Keratinocyte (primary cell): ENCODE measurements around the gene SLC6A19. TPM values are rescaled to one million over a fixed set of nuclear protein-coding genes. Genes with fewer than 3 reads are reported as not detected.

Experiments used
- DNase-seq: peaks from one replicate; pipeline ENCODE4 v3.0.0-alpha.2; 2011; ENCODE audit warnings: low read depth, missing footprints, low spot score
- FAIRE-seq: peaks from 2 replicates; lab custom pipeline; 2011; peaks lifted over from hg19 to GRCh38; lab: Jason Lieb, UNC
- H2AFZ ChIP-seq: 2 replicates; pipeline ENCODE4 v1.6.0; 2012; ENCODE audit warnings: low read length, control low read depth, inconsistent platforms; ENCODE audit not compliant: control insufficient read depth
- H3K27ac ChIP-seq: 2 replicates; pipeline ENCODE4 v1.5.1; 2011; ENCODE audit warnings: low read length; ENCODE audit not compliant: control insufficient read depth, insufficient read depth
- H3K27me3 ChIP-seq: 3 replicates; pipeline ENCODE4 v1.6.0; 2011; ENCODE audit warnings: low read length; ENCODE audit not compliant: control insufficient read depth, insufficient read depth; ENCODE audit errors: extremely low read depth
- H3K36me3 ChIP-seq, 2 experiments: 2 replicates in 1 of 2; 3 replicates in 1 of 2; pipeline ENCODE4 v1.5.1; 2011; ENCODE audit warnings: low read length in 2 of 2, mild to moderate bottlenecking in 1 of 2; ENCODE audit not compliant: control insufficient read depth in 2 of 2, insufficient read depth in 2 of 2; ENCODE audit errors: extremely low read depth in 1 of 2
- H3K4me1 ChIP-seq: 3 replicates; pipeline ENCODE4 v1.5.1; 2011; ENCODE audit warnings: low read length; ENCODE audit not compliant: control insufficient read depth, insufficient read depth; ENCODE audit errors: extremely low read depth
- H3K4me2 ChIP-seq: 3 replicates; pipeline ENCODE4 v1.6.0; 2011; ENCODE audit warnings: low read depth, low read length; ENCODE audit not compliant: control insufficient read depth, insufficient read depth; ENCODE audit errors: extremely low read depth
- H3K4me3 ChIP-seq, 3 experiments: fragments of 200-600 bp in 1 of 3; sonication (generic) in 1 of 3; 2 replicates in 2 of 3; 3 replicates in 1 of 3; pipeline ENCODE4 v1.5.1; 2011 to 2016; ENCODE audit warnings: low read length in 3 of 3, mild to moderate bottlenecking in 3 of 3, control low read depth in 2 of 3, inconsistent platforms in 1 of 3, low read depth in 1 of 3, mixed read lengths in 1 of 3, mixed run types in 1 of 3, moderate library complexity in 1 of 3; ENCODE audit not compliant: control insufficient read depth in 2 of 3, insufficient read depth in 2 of 3; ENCODE audit errors: extremely low read depth in 1 of 3
- H3K79me2 ChIP-seq: 2 replicates; pipeline ENCODE4 v1.6.0; 2012; ENCODE audit warnings: low read length; ENCODE audit not compliant: control insufficient read depth, insufficient read depth
- H3K9ac ChIP-seq: 3 replicates; pipeline ENCODE4 v1.6.0; 2011; ENCODE audit warnings: low read length; ENCODE audit not compliant: control insufficient read depth, insufficient read depth; ENCODE audit errors: extremely low read depth
- H3K9me1 ChIP-seq: 3 replicates; pipeline ENCODE4 v1.6.0; 2011; ENCODE audit warnings: low read length; ENCODE audit not compliant: control insufficient read depth, insufficient read depth; ENCODE audit errors: extremely low read depth
- H3K9me3 ChIP-seq: 2 replicates; pipeline ENCODE4 v1.5.1; 2012; ENCODE audit warnings: low read depth, low read length; ENCODE audit not compliant: control insufficient read depth
- H4K20me1 ChIP-seq: 3 replicates; pipeline ENCODE4 v1.6.0; 2011; ENCODE audit warnings: low read length; ENCODE audit not compliant: control insufficient read depth, insufficient read depth; ENCODE audit errors: extremely low read depth
- EZH2 ChIP-seq: IDR thresholded peaks from one replicate; pipeline ENCODE4 v1.6.1; 2012; ENCODE audit warnings: inconsistent platforms, mild to moderate bottlenecking, low read length, moderate library complexity
- dilution Hi-C: fragments of 300-500 bp; cut with MboI; formaldehyde crosslinking; loops from one replicate; pipeline ENCODE4 v1.7.0; 2020; ENCODE audit warnings: low sequenced_read_pairs; ENCODE audit not compliant: extremely low pct_ligation_motif_present
- polyA plus RNA-seq, 5 experiments: library from polyadenylated mRNA; depleted of rRNA in 3 of 5; stranded (reverse) in 3 of 5; stranded (forward) in 1 of 5; unstranded in 1 of 5; fragments of >200 nt; gene quantifications; 1 replicate in 1 of 5; 2 replicates in 3 of 5; 3 replicates in 1 of 5; pipeline versions ENCODE4 v1.2.1 to v1.2.3, GENCODE V29; 2011 to 2012; ENCODE audit warnings: missing spikeins in 2 of 5, low read depth in 1 of 5, low replicate concordance in 1 of 5
- TF ChIP-seq, protein P1 (sequence below), 3 experiments: IDR thresholded peaks in 1 of 3; conservative IDR thresholded peaks in 1 of 3; optimal IDR thresholded peaks in 1 of 3; 2 replicates in 2 of 3; 3 replicates in 1 of 3; pipeline versions ENCODE3 to v1.5.1; 2011; ENCODE audit warnings: low read length in 3 of 3, mild to moderate bottlenecking in 3 of 3, moderate library complexity in 2 of 3, control low read depth in 1 of 3, inconsistent platforms in 1 of 3; ENCODE audit not compliant: insufficient read depth in 2 of 3; ENCODE audit errors: extremely low read depth in 1 of 3

Gene SLC6A19
- polyA plus RNA-seq, 1 donor (not counting 4 experiments of a cell fraction or from before 2014, with no cell fraction given), result not detected

DNA sequence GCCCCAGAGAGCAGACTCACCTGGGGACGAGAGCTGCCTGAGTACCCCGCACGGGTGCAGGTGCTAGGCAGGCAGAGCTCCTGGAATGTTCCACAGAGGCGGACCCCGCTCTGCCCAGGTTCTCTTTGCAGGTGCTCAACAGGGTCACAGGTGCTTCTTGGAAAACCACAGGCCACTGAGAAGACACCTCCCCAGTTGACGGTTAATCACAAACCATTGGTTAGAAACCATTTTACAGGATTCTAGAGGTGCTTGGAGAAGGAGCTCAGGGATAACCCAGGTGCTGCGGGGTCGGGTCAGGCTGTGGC is 17.3 kb upstream of the SLC6A19 start:
- Histone ChIP-seq H2AFZ (no peak overlapping the region), H3K9me1 (no peaks in the 10 kb centered on the region), H3K4me2 (no peak overlapping the region), H3K27ac (no peak overlapping the region), H3K27me3 (no peaks in the 10 kb centered on the region), H3K79me2 (no peaks in the 10 kb centered on the region), H4K20me1 (no peaks in the 10 kb centered on the region), H3K4me3 (no peak overlapping the region), H3K9me3 (no peaks in the 10 kb centered on the region), H3K9ac (no peak overlapping the region), H3K4me1 (no peaks in the 10 kb centered on the region), H3K36me3 (no peaks in the 10 kb centered on the region)
- no peak for DNase-seq
- dilution Hi-C loops, result no loop called here
- FAIRE-seq, result no peak
- TF ChIP-seq EZH2, result no peak
- TF ChIP-seq, protein P1, sequence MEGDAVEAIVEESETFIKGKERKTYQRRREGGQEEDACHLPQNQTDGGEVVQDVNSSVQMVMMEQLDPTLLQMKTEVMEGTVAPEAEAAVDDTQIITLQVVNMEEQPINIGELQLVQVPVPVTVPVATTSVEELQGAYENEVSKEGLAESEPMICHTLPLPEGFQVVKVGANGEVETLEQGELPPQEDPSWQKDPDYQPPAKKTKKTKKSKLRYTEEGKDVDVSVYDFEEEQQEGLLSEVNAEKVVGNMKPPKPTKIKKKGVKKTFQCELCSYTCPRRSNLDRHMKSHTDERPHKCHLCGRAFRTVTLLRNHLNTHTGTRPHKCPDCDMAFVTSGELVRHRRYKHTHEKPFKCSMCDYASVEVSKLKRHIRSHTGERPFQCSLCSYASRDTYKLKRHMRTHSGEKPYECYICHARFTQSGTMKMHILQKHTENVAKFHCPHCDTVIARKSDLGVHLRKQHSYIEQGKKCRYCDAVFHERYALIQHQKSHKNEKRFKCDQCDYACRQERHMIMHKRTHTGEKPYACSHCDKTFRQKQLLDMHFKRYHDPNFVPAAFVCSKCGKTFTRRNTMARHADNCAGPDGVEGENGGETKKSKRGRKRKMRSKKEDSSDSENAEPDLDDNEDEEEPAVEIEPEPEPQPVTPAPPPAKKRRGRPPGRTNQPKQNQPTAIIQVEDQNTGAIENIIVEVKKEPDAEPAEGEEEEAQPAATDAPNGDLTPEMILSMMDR (optimal IDR thresholded peaks at IDR 0.05 in 1 of 3, IDR thresholded peaks at IDR 0.05 in 1 of 3, conservative IDR thresholded peaks at IDR 0.05 in 1 of 3; ENCODE audit: extremely low read depth in 1 of 3, insufficient read depth in 2 of 3, low read length in 3 of 3), result no peak

DNA sequence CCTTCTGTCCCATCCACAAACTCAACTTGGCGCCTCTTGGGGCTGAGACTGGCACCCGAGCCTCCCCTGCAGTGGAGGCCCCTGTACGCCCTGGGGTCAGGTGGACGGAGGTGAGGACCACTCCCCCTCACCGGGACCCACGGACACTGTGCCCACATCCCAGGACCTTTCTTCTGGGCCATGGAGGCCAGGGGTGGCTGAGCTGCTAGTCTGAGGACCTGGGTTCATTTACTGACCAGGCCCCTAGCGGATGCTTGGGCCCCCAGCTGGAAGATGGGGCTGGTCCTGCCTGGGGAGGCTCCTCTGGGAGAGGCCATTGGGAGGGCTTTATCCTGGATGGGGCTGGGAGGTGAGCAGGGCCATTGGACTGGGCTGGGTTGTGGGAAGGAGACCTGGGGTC is 16.9 kb upstream of the SLC6A19 start:
- no peaks in the 10 kb centered on the region for H3K9me1 ChIP-seq
- dilution Hi-C loops, result no loop called here
- FAIRE-seq, result no peak

More for the DNA sequence above, 16.9 kb upstream of the SLC6A19 start:
- H3K9me3 ChIP-seq, result no peaks in the 10 kb centered on the region
- no peak overlapping the region for H3K27ac ChIP-seq
- H3K9ac ChIP-seq, result no peak overlapping the region
- H3K4me3 ChIP-seq, result no peak overlapping the region
- H3K36me3 ChIP-seq, result no peaks in the 10 kb centered on the region
- H3K4me1 ChIP-seq, result no peaks in the 10 kb centered on the region
- H4K20me1 ChIP-seq, result no peaks in the 10 kb centered on the region
- no peaks in the 10 kb centered on the region for H3K27me3 ChIP-seq
- H3K4me2 ChIP-seq, result no peak overlapping the region
- no peak overlapping the region for H2AFZ ChIP-seq
- no peaks in the 10 kb centered on the region for H3K79me2 ChIP-seq
- no peak for DNase-seq
- TF ChIP-seq, protein P1 (optimal IDR thresholded peaks at IDR 0.05 in 1 of 3, IDR thresholded peaks at IDR 0.05 in 1 of 3, conservative IDR thresholded peaks at IDR 0.05 in 1 of 3; ENCODE audit: extremely low read depth in 1 of 3, insufficient read depth in 2 of 3, low read length in 3 of 3), result no peak
- no peak for TF ChIP-seq EZH2
